SK-N-SH (cell line): ENCODE results near the gene IPCEF1. TPM values are rescaled to one million over a fixed set of nuclear protein-coding genes. Genes with fewer than 3 reads are reported as not detected.

Experiments
- CTCF ChIA-PET: fragments of 300-600, 350-600 bp; formaldehyde crosslinking; extraction: SDS; loops from one replicate; lab custom pipeline; 2021; lab: Yijun Ruan, JAX
- POLR2A ChIA-PET: fragments of 350-600 bp; sonication (Branson Sonifier 250); formaldehyde crosslinking; extraction: SDS; loops from one replicate; lab custom pipeline; 2020; ENCODE audit warnings: antibody characterized with exemption, inconsistent platforms; lab: Yijun Ruan, JAX
- DNase-seq: peaks from one replicate; pipeline ENCODE4 v3.0.0; 2012
- H2AFZ ChIP-seq: fragments of 200-600 bp; sonication (generic); 2 replicates; pipeline ENCODE4 v1.8.1; 2016; ENCODE audit warnings: antibody characterized with exemption, mild to moderate bottlenecking, low read depth
- H3F3A ChIP-seq: fragments of 200-600 bp; sonication (generic); replicated peaks from 2 replicates; pipeline ENCODE3; 2016; ENCODE audit warnings: antibody characterized with exemption, mild to moderate bottlenecking; ENCODE audit not compliant: insufficient read depth
- H3K27ac ChIP-seq, 2 experiments: fragments of 200-500 bp in 1 of 2; fragments of 200-600 bp in 1 of 2; sonication (Bioruptor generic) in 1 of 2; sonication (generic), shearing (Covaris generic) in 1 of 2; 2 replicates each; pipeline versions ENCODE4 v1.5.1 to v1.6.1; 2014 to 2016; ENCODE audit warnings: low read depth in 2 of 2, inconsistent platforms in 1 of 2, low read length in 1 of 2, mild to moderate bottlenecking in 1 of 2, mixed read lengths in 1 of 2
- H3K27me3 ChIP-seq: fragments of 200-600 bp; sonication (generic), shearing (Covaris generic); 2 replicates; pipeline ENCODE4 v1.6.1; 2016; ENCODE audit warnings: mixed run types; ENCODE audit not compliant: insufficient read depth
- H3K36me3 ChIP-seq, 2 experiments: fragments of 200-500 bp in 1 of 2; fragments of 200-600 bp in 1 of 2; sonication (Bioruptor generic) in 1 of 2; sonication (generic) in 1 of 2; replicated peaks in 1 of 2; 2 replicates each; pipeline versions ENCODE3 to v1.5.1; 2014 to 2016; ENCODE audit warnings: low read length in 1 of 2, mild to moderate bottlenecking in 1 of 2; ENCODE audit not compliant: insufficient read depth in 2 of 2, control insufficient read depth in 1 of 2
- H3K4me1 ChIP-seq, 2 experiments: fragments of 200-500 bp in 1 of 2; fragments of 200-600 bp in 1 of 2; sonication (Bioruptor generic) in 1 of 2; sonication (generic), shearing (Covaris generic) in 1 of 2; 2 replicates each; pipeline versions ENCODE4 v1.5.1 to v1.6.1; 2014 to 2016; ENCODE audit warnings: low read depth in 1 of 2, low read length in 1 of 2, mixed run types in 1 of 2; ENCODE audit not compliant: insufficient read depth in 2 of 2, control insufficient read depth in 1 of 2
- H3K4me2 ChIP-seq: fragments of 200-600 bp; sonication (generic), shearing (Covaris generic); 2 replicates; pipeline ENCODE4 v1.6.1; 2017; ENCODE audit warnings: mixed run types
- H3K4me3 ChIP-seq, 2 experiments: fragments of 200-500 bp in 1 of 2; fragments of 200-600 bp in 1 of 2; sonication (Bioruptor generic) in 1 of 2; sonication (generic), shearing (Covaris generic) in 1 of 2; 2 replicates each; pipeline versions ENCODE4 v1.5.1 to v1.8.1; 2014 to 2016; ENCODE audit warnings: low read depth in 2 of 2, inconsistent platforms in 1 of 2, low read length in 1 of 2, mild to moderate bottlenecking in 1 of 2, mixed read lengths in 1 of 2, moderate library complexity in 1 of 2
- H3K79me2 ChIP-seq: fragments of 200-600 bp; sonication (generic); 2 replicates; pipeline ENCODE4 v1.8.1; 2017; ENCODE audit warnings: mild to moderate bottlenecking; ENCODE audit not compliant: insufficient read depth
- H3K9ac ChIP-seq: fragments of 200-600 bp; sonication (generic); 2 replicates; pipeline ENCODE4 v1.6.1; 2017; ENCODE audit warnings: mixed run types
- H3K9me2 ChIP-seq: fragments of 200-600 bp; sonication (generic); 2 replicates; pipeline ENCODE4 v1.6.1; 2017; ENCODE audit warnings: mixed run types
- H3K9me3 ChIP-seq: fragments of 200-600 bp; sonication (generic); 2 replicates; pipeline ENCODE4 v1.6.1; 2017; ENCODE audit warnings: mixed run types, mild to moderate bottlenecking, moderate library complexity
- H4K20me1 ChIP-seq: fragments of 200-600 bp; sonication (generic); 2 replicates; pipeline ENCODE4 v1.6.1; 2017; ENCODE audit warnings: mild to moderate bottlenecking, mixed run types; ENCODE audit not compliant: insufficient read depth
- CTCF ChIP-seq: fragments of 200-600 bp; sonication (generic); IDR thresholded peaks from 2 replicates; pipeline ENCODE4 v1.6.1; 2017; ENCODE audit warnings: antibody characterized with exemption, mild to moderate bottlenecking, moderate library complexity
- EP300 ChIP-seq, 2 experiments: IDR thresholded peaks; 2 replicates each; pipeline versions ENCODE4 v1.4.0 to v1.6.1; 2012; ENCODE audit warnings: borderline replicate concordance in 1 of 2, low read depth in 1 of 2, low read length in 1 of 2
- EZH2phosphoT487 ChIP-seq: fragments of 200-600 bp; sonication (generic); IDR thresholded peaks from 2 replicates; pipeline ENCODE4 v1.6.1; 2017; ENCODE audit warnings: low read depth, mixed run types, mild to moderate bottlenecking, antibody characterized with exemption, moderate library complexity, borderline replicate concordance
- FOSL2 ChIP-seq: IDR thresholded peaks from 2 replicates; pipeline ENCODE4 v1.4.0; 2012; ENCODE audit warnings: low read depth, mild to moderate bottlenecking, moderate library complexity, borderline replicate concordance
- FOXJ3 ChIP-seq: sonication (generic); formaldehyde crosslinking; IDR thresholded peaks from 2 replicates; pipeline ENCODE4 v1.5.1; 2020; ENCODE audit warnings: mild to moderate bottlenecking, missing genetic modification reagents
- FOXM1 ChIP-seq: IDR thresholded peaks from 2 replicates; pipeline ENCODE4 v1.4.0; 2012; ENCODE audit warnings: low read depth, mild to moderate bottlenecking
- NRF1 ChIP-seq: IDR thresholded peaks from 2 replicates; pipeline ENCODE4 v1.6.1; 2012; ENCODE audit warnings: low read depth, mild to moderate bottlenecking, low read length
- RFX5 ChIP-seq: IDR thresholded peaks from 2 replicates; pipeline ENCODE4 v1.6.1; 2012; ENCODE audit warnings: mild to moderate bottlenecking, improper control_type of control experiment, low read length
- RXRA ChIP-seq: IDR thresholded peaks from 2 replicates; pipeline ENCODE4 v1.4.0; 2012; ENCODE audit warnings: low read depth, mild to moderate bottlenecking, borderline replicate concordance
- SIN3A ChIP-seq: IDR thresholded peaks from 2 replicates; pipeline ENCODE4 v1.6.1; 2012; ENCODE audit warnings: low read depth, mild to moderate bottlenecking, low read length, moderate library complexity, borderline replicate concordance
- SMC3 ChIP-seq: IDR thresholded peaks from 2 replicates; pipeline ENCODE4 v1.6.1; 2012; ENCODE audit warnings: low read depth, low read length, improper control_type of control experiment
- TAF1 ChIP-seq: IDR thresholded peaks from 2 replicates; pipeline ENCODE4 v1.6.1; 2012; ENCODE audit warnings: low read depth, mild to moderate bottlenecking, low read length, moderate library complexity, borderline replicate concordance
- TCF12 ChIP-seq: IDR thresholded peaks from 2 replicates; pipeline ENCODE4 v1.4.0; 2012
- TEAD4 ChIP-seq: IDR thresholded peaks from 2 replicates; pipeline ENCODE4 v1.4.0; 2012; ENCODE audit warnings: mild to moderate bottlenecking, borderline replicate concordance; ENCODE audit not compliant: insufficient read depth
- USF1 ChIP-seq: IDR thresholded peaks from 2 replicates; pipeline ENCODE4 v1.4.0; 2012; ENCODE audit warnings: low read depth, borderline replicate concordance
- YY1 ChIP-seq: IDR thresholded peaks from 2 replicates; pipeline ENCODE4 v1.4.0; 2012; ENCODE audit warnings: low read depth, mild to moderate bottlenecking
- WGBS: methylation state at CpG from one replicate; pipeline ENCODE4 v1.1.6; 2017; ENCODE audit warnings: low lambda C conversion rate; 5-methylcytosine and 5-hydroxymethylcytosine counted together
- polyA plus RNA-seq, 3 experiments: library from polyadenylated mRNA; depleted of rRNA; stranded (reverse); fragments of >200 nt; gene quantifications; 2 replicates each; pipeline ENCODE4 v1.2.3, GENCODE V29; 2012
- TF ChIP-seq, protein P1 (sequence below): IDR thresholded peaks from 2 replicates; pipeline ENCODE4; 2012

IPCEF1 gene
- polyA plus RNA-seq, 1 of the 3 experiments (the other 2 are of a cell fraction): not detected

GRCh38 chr6:154227862-154228520, 128.6 kb downstream of the IPCEF1 start:
- Histone ChIP-seq H3K4me3 (no peak overlapping the region), H3K27ac (no peak overlapping the region), H3K9me2 (no peaks in the 10 kb centered on the region), H3K9ac (no peak overlapping the region), H4K20me1 (no peaks in the 10 kb centered on the region), H3K4me1 (no peaks in the 10 kb centered on the region), H3K4me2 (no peak overlapping the region), H2AFZ (no peak overlapping the region), H3F3A (no peaks in the 10 kb centered on the region), H3K36me3 (no peaks in the 10 kb centered on the region), H3K27me3 (no peaks in the 10 kb centered on the region), H3K9me3 (no peaks in the 10 kb centered on the region), H3K79me2 (no peaks in the 10 kb centered on the region)
- ChIA-PET CTCF (no interaction called here), POLR2A (no interaction called here)
- no peak for DNase-seq
- TF ChIP-seq USF1 (no peak), SMC3 (no peak), YY1 (no peak), SIN3A (no peak), EP300 (IDR thresholded peaks at IDR 0.05; ENCODE audit: borderline replicate concordance in 1 of 2, low read depth in 1 of 2, low read length in 1 of 2) (no peak), TEAD4 (no peak), NRF1 (no peak), FOXJ3 (CRISPR knock-in tag) (no peak), FOXM1 (no peak), TAF1 (no peak), RFX5 (no peak), TCF12 (no peak), CTCF (no peak), RXRA (no peak), FOSL2 (no peak), EZH2phosphoT487 (no peak)
- TF ChIP-seq, protein P1, sequence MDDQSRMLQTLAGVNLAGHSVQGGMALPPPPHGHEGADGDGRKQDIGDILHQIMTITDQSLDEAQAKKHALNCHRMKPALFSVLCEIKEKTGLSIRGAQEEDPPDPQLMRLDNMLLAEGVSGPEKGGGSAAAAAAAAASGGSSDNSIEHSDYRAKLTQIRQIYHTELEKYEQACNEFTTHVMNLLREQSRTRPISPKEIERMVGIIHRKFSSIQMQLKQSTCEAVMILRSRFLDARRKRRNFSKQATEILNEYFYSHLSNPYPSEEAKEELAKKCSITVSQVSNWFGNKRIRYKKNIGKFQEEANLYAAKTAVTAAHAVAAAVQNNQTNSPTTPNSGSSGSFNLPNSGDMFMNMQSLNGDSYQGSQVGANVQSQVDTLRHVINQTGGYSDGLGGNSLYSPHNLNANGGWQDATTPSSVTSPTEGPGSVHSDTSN: no peak
- 66% methylated on average over 7 of the region's 7 CpGs for WGBS
